ENCODE results near the gene ANKRD16. TPM values are rescaled to one million over a fixed set of nuclear protein-coding genes. Genes with fewer than 3 reads are reported as not detected.

Gene ANKRD16
- total RNA-seq, 1 donor from 2014 or later = 4.9 TPM

DNA sequence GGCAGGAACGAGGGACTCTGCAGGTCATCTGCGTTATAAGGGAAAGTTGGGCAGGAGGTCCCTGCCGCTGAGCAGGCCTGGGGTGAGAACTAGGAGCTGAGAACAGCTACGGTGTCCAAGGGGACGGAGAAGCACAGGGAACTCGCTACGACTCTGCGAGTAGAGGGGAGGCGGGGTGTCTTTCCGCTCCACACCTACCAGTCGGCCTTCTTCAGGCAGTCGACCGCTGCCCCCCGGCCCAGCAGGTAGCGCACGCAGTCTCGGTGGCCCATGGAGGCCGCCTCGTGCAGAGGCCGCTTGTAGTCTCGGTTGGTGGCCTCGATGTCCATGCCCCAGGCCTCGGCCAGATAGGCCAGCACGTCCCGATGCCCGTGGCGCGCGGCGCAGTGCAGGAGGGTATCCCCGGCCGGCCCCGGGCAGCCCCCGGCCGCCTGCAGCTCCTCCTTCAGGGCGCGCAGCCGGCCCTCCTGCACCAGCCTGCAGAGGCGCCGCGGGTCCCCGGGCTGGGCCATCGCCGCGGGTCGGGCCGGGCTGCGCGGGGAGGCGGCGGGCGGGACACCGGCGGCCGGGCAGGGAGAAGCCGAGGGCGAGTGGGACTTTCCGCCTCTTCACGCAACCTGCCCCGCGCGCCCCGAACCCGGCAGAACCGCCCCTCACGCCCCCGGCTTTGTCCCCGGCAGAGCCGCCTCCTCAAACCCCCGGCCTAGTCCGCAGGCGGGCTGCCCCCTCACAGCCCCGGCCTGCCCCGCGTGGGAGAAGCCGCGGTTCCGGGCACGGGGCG is 660 bp downstream of the ANKRD16 start:
- H3K9me3 Mint-ChIP-seq (ENCODE audit: unreplicated experiment) = no peaks in the 10 kb centered on the region
- peaks cover 52% of the 10 kb centered on the region for H3K79me2 ChIP-seq (ENCODE audit: insufficient read depth, low read length)
- H2AFZ ChIP-seq (ENCODE audit: low read depth, low read length) = peak overlapping the region; percentile 98
- H3K4me1 Mint-ChIP-seq (ENCODE audit: low read depth, unreplicated experiment) = peaks cover 27% of the 10 kb centered on the region
- no peaks in the 10 kb centered on the region for H3K27me3 Mint-ChIP-seq (ENCODE audit: low read depth, unreplicated experiment)
- H3K36me3 Mint-ChIP-seq (ENCODE audit: low read depth, unreplicated experiment) = peaks cover 6% of the 10 kb centered on the region
- peak overlapping the region; percentile 75 for H3K4me3 ChIP-seq (ENCODE audit: insufficient read depth, low read depth, low read length)
- peak overlapping the region; percentile 88 for H3K9ac ChIP-seq (ENCODE audit: low read length)
- H3K27ac Mint-ChIP-seq (ENCODE audit: unreplicated experiment) = no peak overlapping the region
- H3K27ac ChIP-seq (ENCODE audit: low read depth, low read length) = peak overlapping the region; percentile 78
- TF ChIP-seq, protein P1, sequence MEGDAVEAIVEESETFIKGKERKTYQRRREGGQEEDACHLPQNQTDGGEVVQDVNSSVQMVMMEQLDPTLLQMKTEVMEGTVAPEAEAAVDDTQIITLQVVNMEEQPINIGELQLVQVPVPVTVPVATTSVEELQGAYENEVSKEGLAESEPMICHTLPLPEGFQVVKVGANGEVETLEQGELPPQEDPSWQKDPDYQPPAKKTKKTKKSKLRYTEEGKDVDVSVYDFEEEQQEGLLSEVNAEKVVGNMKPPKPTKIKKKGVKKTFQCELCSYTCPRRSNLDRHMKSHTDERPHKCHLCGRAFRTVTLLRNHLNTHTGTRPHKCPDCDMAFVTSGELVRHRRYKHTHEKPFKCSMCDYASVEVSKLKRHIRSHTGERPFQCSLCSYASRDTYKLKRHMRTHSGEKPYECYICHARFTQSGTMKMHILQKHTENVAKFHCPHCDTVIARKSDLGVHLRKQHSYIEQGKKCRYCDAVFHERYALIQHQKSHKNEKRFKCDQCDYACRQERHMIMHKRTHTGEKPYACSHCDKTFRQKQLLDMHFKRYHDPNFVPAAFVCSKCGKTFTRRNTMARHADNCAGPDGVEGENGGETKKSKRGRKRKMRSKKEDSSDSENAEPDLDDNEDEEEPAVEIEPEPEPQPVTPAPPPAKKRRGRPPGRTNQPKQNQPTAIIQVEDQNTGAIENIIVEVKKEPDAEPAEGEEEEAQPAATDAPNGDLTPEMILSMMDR (IDR thresholded peaks at IDR 0.05; ENCODE audit: insufficient read depth, low read depth, low read length) = no peak
- no peak for TF ChIP-seq EZH2 (IDR thresholded peaks at IDR 0.05; ENCODE audit: insufficient read depth, low read length)
- H3K4me3 Mint-ChIP-seq (ENCODE audit: unreplicated experiment) = peak overlapping the region; percentile 89
- H3K4me2 ChIP-seq (ENCODE audit: low read length) = peak overlapping the region; percentile 93
- H3K36me3 ChIP-seq (ENCODE audit: insufficient read depth, low read length) = peaks cover 11% of the 10 kb centered on the region
- no peaks in the 10 kb centered on the region for H3K9me3 ChIP-seq (ENCODE audit: insufficient read depth, low read depth, low read length)
- H3K4me1 ChIP-seq (ENCODE audit: insufficient read depth, low read length) = peaks cover 26% of the 10 kb centered on the region
- FAIRE-seq (no peak), DNase-seq (ENCODE audit: low read depth) (peak; percentile 21)
- no peaks in the 10 kb centered on the region for H3K27me3 ChIP-seq (ENCODE audit: insufficient read depth, low read length)
- peaks cover 44% of the 10 kb centered on the region for H4K20me1 ChIP-seq (ENCODE audit: insufficient read depth, low read length)

DNA sequence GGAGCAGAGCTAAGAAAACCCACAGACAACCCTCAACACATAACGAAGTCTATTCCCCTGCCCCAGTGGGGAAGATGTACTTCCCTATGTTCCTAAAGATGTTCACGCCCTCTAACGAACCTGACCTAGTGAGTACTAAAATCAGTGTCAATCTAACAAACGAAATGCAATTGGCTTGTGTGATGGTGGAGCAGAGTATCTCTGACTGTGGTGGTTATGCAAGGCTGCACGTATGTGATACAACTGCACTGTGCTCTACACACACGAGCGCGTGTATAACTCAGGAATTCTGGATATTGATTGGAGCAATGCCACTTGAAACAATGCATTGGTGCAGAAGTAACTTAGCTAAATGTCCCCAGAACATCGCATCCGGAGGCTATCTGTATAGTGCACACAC is 1.3 kb downstream of the ANKRD16 start:
- no peaks in the 10 kb centered on the region for H3K9me3 Mint-ChIP-seq (ENCODE audit: unreplicated experiment)
- Histone ChIP-seq H3K4me2 (ENCODE audit: low read length) (peak overlapping the region; percentile 93), H3K27ac (ENCODE audit: low read depth, low read length) (no peak overlapping the region), H3K36me3 (ENCODE audit: insufficient read depth, low read length) (peaks cover 6% of the 10 kb centered on the region), H3K4me1 (ENCODE audit: insufficient read depth, low read length) (peaks cover 26% of the 10 kb centered on the region), H2AFZ (ENCODE audit: low read depth, low read length) (peak overlapping the region; percentile 98), H3K4me3 (ENCODE audit: insufficient read depth, low read depth, low read length) (peak overlapping the region; percentile 75), H3K9ac (ENCODE audit: low read length) (peak overlapping the region; percentile 88), H3K79me2 (ENCODE audit: insufficient read depth, low read length) (peaks cover 45% of the 10 kb centered on the region), H3K27me3 (ENCODE audit: insufficient read depth, low read length) (no peaks in the 10 kb centered on the region), H4K20me1 (ENCODE audit: insufficient read depth, low read length) (peaks cover 40% of the 10 kb centered on the region), H3K9me3 (ENCODE audit: insufficient read depth, low read depth, low read length) (no peaks in the 10 kb centered on the region)
- peaks cover 25% of the 10 kb centered on the region for H3K4me1 Mint-ChIP-seq (ENCODE audit: low read depth, unreplicated experiment)
- peaks cover 10% of the 10 kb centered on the region for H3K36me3 Mint-ChIP-seq (ENCODE audit: low read depth, unreplicated experiment)
- peak overlapping the region; percentile 89 for H3K4me3 Mint-ChIP-seq (ENCODE audit: unreplicated experiment)
- peak; percentile 35 for DNase-seq (ENCODE audit: low read depth)
- FAIRE-seq = no peak
- no peak overlapping the region for H3K27ac Mint-ChIP-seq (ENCODE audit: unreplicated experiment)
- no peaks in the 10 kb centered on the region for H3K27me3 Mint-ChIP-seq (ENCODE audit: low read depth, unreplicated experiment)
- TF ChIP-seq, protein P1 (IDR thresholded peaks at IDR 0.05; ENCODE audit: insufficient read depth, low read depth, low read length) = no peak
- TF ChIP-seq EZH2 (IDR thresholded peaks at IDR 0.05; ENCODE audit: insufficient read depth, low read length) = no peak

DNA sequence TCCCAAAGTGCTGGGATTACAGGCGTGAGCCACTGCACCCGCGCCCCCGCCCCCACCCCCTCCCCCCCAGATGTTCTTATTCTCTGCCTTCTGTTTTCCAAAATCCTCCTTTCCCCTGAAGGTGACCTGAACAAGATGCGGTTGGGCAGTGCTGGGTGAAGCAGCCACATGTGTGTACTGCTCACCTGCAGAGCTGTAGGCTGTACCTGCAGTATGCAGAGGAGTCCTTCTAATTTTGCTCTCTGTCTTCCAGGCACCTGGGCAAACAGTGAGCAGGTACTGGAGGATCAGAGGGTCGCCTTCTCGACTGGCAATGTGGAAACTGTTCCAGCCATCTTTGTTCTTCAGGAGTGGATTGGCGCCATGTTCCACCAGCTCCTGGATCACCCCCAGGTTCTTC is 2.1 kb downstream of the ANKRD16 start:
- no peak overlapping the region for H3K27ac ChIP-seq (ENCODE audit: low read depth, low read length)
- H3K36me3 Mint-ChIP-seq (ENCODE audit: low read depth, unreplicated experiment) = peaks cover 13% of the 10 kb centered on the region
- no peak for DNase-seq (ENCODE audit: low read depth)

More for the DNA sequence above, 2.1 kb downstream of the ANKRD16 start:
- peaks cover 32% of the 10 kb centered on the region for H4K20me1 ChIP-seq (ENCODE audit: insufficient read depth, low read length)
- H3K9me3 Mint-ChIP-seq (ENCODE audit: unreplicated experiment) = no peaks in the 10 kb centered on the region
- H2AFZ ChIP-seq (ENCODE audit: low read depth, low read length) = no peak overlapping the region
- no peak overlapping the region for H3K9ac ChIP-seq (ENCODE audit: low read length)
- no peaks in the 10 kb centered on the region for H3K27me3 ChIP-seq (ENCODE audit: insufficient read depth, low read length)
- peaks cover 38% of the 10 kb centered on the region for H3K79me2 ChIP-seq (ENCODE audit: insufficient read depth, low read length)
- peaks cover 21% of the 10 kb centered on the region for H3K4me1 Mint-ChIP-seq (ENCODE audit: low read depth, unreplicated experiment)
- peak overlapping the region; percentile 45 for H3K4me3 Mint-ChIP-seq (ENCODE audit: unreplicated experiment)
- no peak for FAIRE-seq
- H3K36me3 ChIP-seq (ENCODE audit: insufficient read depth, low read length) = peaks cover 6% of the 10 kb centered on the region
- no peaks in the 10 kb centered on the region for H3K27me3 Mint-ChIP-seq (ENCODE audit: low read depth, unreplicated experiment)
- peaks cover 26% of the 10 kb centered on the region for H3K4me1 ChIP-seq (ENCODE audit: insufficient read depth, low read length)
- H3K9me3 ChIP-seq (ENCODE audit: insufficient read depth, low read depth, low read length) = no peaks in the 10 kb centered on the region
- H3K4me2 ChIP-seq (ENCODE audit: low read length) = peak overlapping the region; percentile 93
- H3K27ac Mint-ChIP-seq (ENCODE audit: unreplicated experiment) = no peak overlapping the region
- peak overlapping the region; percentile 75 for H3K4me3 ChIP-seq (ENCODE audit: insufficient read depth, low read depth, low read length)
- TF ChIP-seq EZH2 (IDR thresholded peaks at IDR 0.05; ENCODE audit: insufficient read depth, low read length) = no peak
- TF ChIP-seq, protein P1 (IDR thresholded peaks at IDR 0.05; ENCODE audit: insufficient read depth, low read depth, low read length) = no peak

All from astrocyte (in vitro differentiated cells and primary cell).